DOHH2 (cell line): ENCODE measurements around the gene NUDT19.

ENCODE experiments used
- H3F3A ChIP-seq: fragments of 200-600 bp; sonication (generic), shearing (Covaris generic); 2 replicates; pipeline ENCODE4 v1.6.0; 2016; ENCODE audit warnings: antibody characterized with exemption, mild to moderate bottlenecking; ENCODE audit not compliant: control insufficient read depth, insufficient read depth
- H3K27ac ChIP-seq: fragments of 200-600 bp; sonication (generic); 2 replicates; pipeline ENCODE4 v1.5.1; 2014; ENCODE audit warnings: low read depth, mild to moderate bottlenecking, low read length, moderate library complexity
- H3K27me3 ChIP-seq: fragments of 200-600 bp; sonication (generic); 2 replicates; pipeline ENCODE4 v1.6.1; 2014; ENCODE audit warnings: mild to moderate bottlenecking, low read length, mixed read lengths; ENCODE audit not compliant: control insufficient read depth
- H3K36me3 ChIP-seq: fragments of 200-600 bp; sonication (generic); 2 replicates; pipeline ENCODE4 v1.6.1; 2014; ENCODE audit warnings: mild to moderate bottlenecking, low read length, moderate library complexity, mixed read lengths; ENCODE audit not compliant: control insufficient read depth
- H3K4me1 ChIP-seq: fragments of 200-600 bp; sonication (generic); 2 replicates; pipeline ENCODE4 v1.6.1; 2014; ENCODE audit warnings: mild to moderate bottlenecking, low read length, mixed read lengths; ENCODE audit not compliant: control insufficient read depth
- H3K4me2 ChIP-seq: fragments of 200-600 bp; sonication (generic); 2 replicates; pipeline ENCODE4 v1.6.0; 2014; ENCODE audit warnings: mild to moderate bottlenecking, low read length, moderate library complexity
- H3K4me3 ChIP-seq: fragments of 200-600 bp; sonication (generic); 2 replicates; pipeline ENCODE4 v1.5.1; 2014; ENCODE audit warnings: mild to moderate bottlenecking, low read length, mixed read lengths
- H3K79me2 ChIP-seq: fragments of 200-600 bp; sonication (generic); 2 replicates; pipeline ENCODE4 v1.6.1; 2014; ENCODE audit warnings: mild to moderate bottlenecking, low read length, mixed read lengths; ENCODE audit not compliant: control insufficient read depth
- H3K9me2 ChIP-seq: fragments of 200-600 bp; sonication (generic); replicated peaks from 2 replicates; pipeline ENCODE4 v1.6.1; 2014; ENCODE audit warnings: mild to moderate bottlenecking, low read length, mixed read lengths; ENCODE audit not compliant: control insufficient read depth
- H3K9me3 ChIP-seq: fragments of 200-600 bp; sonication (generic); 2 replicates; pipeline ENCODE4 v1.6.1; 2014; ENCODE audit warnings: antibody characterized with exemption, low read length, mixed read lengths; ENCODE audit not compliant: control insufficient read depth, insufficient read depth
- H4K20me1 ChIP-seq: fragments of 200-600 bp; sonication (generic); 2 replicates; pipeline ENCODE4 v1.6.0; 2014; ENCODE audit warnings: low read depth, mild to moderate bottlenecking, antibody characterized with exemption, low read length, moderate library complexity; ENCODE audit not compliant: control insufficient read depth, insufficient read depth
- EZH2phosphoT487 ChIP-seq: fragments of 200-600 bp; sonication (generic); IDR thresholded peaks from 2 replicates; pipeline ENCODE4 v1.6.1; 2017; ENCODE audit warnings: borderline replicate concordance, mild to moderate bottlenecking, antibody characterized with exemption, low read length, moderate library complexity, mixed read lengths
- TF ChIP-seq, protein P1 (sequence below): fragments of 200-600 bp; sonication (generic); IDR thresholded peaks from one replicate; pipeline ENCODE4 v1.5.1; 2014; ENCODE audit warnings: antibody characterized with exemption, mild to moderate bottlenecking, low read depth, low read length; ENCODE audit not compliant: poor library complexity, severe bottlenecking

Gene NUDT19

DNA sequence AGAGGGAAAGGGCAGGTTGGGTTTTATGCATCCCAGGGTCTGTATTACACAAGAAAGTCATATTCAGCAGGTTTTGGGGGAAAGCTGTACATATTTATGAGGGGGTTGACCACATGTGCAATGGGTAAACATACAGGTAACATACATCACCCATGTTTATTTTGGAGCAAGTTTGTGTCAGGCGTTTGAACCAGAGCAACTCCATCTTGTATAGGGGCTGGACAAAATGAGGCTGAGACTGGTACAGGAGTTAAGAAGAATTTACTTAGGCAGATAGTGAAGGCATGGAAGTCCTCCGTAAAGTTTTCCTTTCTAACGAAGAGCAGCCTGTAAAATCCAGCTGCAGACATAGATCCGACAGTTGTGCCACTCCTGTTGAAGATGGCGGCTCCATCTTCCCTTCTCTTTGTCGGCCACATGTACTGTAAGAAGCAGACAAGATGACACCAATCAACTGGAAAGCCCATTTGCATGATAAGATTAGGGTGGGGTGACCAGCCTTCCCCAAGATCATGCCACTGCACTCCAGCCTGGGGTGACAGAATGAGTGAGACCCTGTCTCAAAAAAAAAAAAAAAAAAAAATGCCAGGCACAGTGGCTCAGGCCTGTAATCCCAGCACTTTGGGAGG, 4.7 kb upstream of the NUDT19 start:
- Histone ChIP-seq H3K4me1 (peaks cover 13% of the 10 kb centered on the region), H4K20me1 (no peaks in the 10 kb centered on the region), H3F3A (0 out of 2 replicates have a peak, but pooled peaks cover 4% of the 10 kb centered on the region), H3K79me2 (peaks cover 13% of the 10 kb centered on the region), H3K27me3 (no peaks in the 10 kb centered on the region), H3K36me3 (no peaks in the 10 kb centered on the region), H3K4me3 (no peak overlapping the region), H3K27ac (no peak overlapping the region), H3K4me2 (no peak overlapping the region), H3K9me3 (no peaks in the 10 kb centered on the region), H3K9me2 (no peaks in the 10 kb centered on the region)
- TF ChIP-seq, protein P1, sequence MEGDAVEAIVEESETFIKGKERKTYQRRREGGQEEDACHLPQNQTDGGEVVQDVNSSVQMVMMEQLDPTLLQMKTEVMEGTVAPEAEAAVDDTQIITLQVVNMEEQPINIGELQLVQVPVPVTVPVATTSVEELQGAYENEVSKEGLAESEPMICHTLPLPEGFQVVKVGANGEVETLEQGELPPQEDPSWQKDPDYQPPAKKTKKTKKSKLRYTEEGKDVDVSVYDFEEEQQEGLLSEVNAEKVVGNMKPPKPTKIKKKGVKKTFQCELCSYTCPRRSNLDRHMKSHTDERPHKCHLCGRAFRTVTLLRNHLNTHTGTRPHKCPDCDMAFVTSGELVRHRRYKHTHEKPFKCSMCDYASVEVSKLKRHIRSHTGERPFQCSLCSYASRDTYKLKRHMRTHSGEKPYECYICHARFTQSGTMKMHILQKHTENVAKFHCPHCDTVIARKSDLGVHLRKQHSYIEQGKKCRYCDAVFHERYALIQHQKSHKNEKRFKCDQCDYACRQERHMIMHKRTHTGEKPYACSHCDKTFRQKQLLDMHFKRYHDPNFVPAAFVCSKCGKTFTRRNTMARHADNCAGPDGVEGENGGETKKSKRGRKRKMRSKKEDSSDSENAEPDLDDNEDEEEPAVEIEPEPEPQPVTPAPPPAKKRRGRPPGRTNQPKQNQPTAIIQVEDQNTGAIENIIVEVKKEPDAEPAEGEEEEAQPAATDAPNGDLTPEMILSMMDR = no peak
- no peak for TF ChIP-seq EZH2phosphoT487

DNA sequence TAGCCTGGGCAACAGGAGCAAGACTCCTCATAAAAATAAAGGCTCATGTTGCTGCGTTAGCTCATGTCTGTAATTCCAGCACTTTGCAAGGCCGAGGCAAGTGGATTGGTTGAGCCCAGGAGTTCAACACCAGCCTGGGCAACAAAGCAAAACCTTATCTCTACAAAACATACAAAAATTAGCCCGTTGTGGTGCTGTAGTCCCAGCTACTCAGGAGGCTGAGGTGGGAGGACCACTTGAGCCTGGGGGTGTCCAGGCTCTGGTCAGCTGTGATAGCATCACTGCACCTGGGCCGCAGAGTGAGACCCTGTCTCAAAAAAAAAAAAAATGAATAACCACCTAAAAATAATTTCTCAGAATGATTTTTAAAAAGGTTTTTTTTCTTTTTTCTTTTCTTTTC, 3.9 kb upstream of the NUDT19 start:
- Histone ChIP-seq H3K9me3 (no peaks in the 10 kb centered on the region), H3K27me3 (no peaks in the 10 kb centered on the region), H4K20me1 (no peaks in the 10 kb centered on the region), H3K4me2 (no peak overlapping the region), H3K27ac (no peak overlapping the region), H3K9me2 (no peaks in the 10 kb centered on the region), H3K36me3 (peaks cover 4% of the 10 kb centered on the region), H3F3A (0 out of 2 replicates have a peak, but pooled peaks cover 4% of the 10 kb centered on the region), H3K4me3 (no peak overlapping the region), H3K4me1 (peaks cover 20% of the 10 kb centered on the region), H3K79me2 (peaks cover 21% of the 10 kb centered on the region)
- no peak for TF ChIP-seq EZH2phosphoT487
- TF ChIP-seq, protein P1 = no peak

DNA sequence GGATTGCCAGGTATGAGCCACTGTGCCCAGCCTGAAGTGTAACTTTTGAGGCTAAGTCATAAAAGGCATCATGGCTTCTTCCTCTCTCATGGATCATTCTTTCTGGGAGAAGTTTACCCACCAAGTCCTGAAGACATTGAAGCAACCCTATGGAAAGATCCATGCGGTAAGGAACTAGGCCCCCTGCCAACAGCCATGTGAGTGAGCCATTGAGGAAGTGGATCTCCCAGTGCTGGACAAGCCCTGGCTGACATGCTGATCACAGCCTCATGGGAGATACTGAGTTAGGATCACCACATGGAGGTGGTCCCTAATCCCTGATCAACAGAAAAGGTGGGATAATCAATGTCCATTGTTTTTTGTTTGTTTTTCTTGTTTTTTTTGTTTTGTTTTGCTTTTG, 3.3 kb upstream of the NUDT19 start:
- Histone ChIP-seq H3K79me2 (peaks cover 27% of the 10 kb centered on the region), H3K36me3 (peaks cover 10% of the 10 kb centered on the region), H3F3A (0 out of 2 replicates have a peak, but pooled peaks cover 4% of the 10 kb centered on the region), H3K9me2 (no peaks in the 10 kb centered on the region), H3K27me3 (no peaks in the 10 kb centered on the region), H3K4me1 (peaks cover 27% of the 10 kb centered on the region), H3K9me3 (peaks cover 6% of the 10 kb centered on the region; the same call in 1 of the 2 replicates), H3K27ac (no peak overlapping the region), H4K20me1 (no peaks in the 10 kb centered on the region), H3K4me2 (no peak overlapping the region), H3K4me3 (no peak overlapping the region)
- TF ChIP-seq EZH2phosphoT487 = no peak
- TF ChIP-seq, protein P1 = no peak
